KMS-11 (cell line): ENCODE data around the gene PAPPA2.

ENCODE experiments used
- H2AFZ ChIP-seq: fragments of 200-600 bp; sonication (generic); 2 replicates; pipeline ENCODE4 v1.6.1; 2016; ENCODE audit warnings: antibody characterized with exemption, mixed run types, low read depth
- H3K27ac ChIP-seq: fragments of 200-600 bp; sonication (generic); 2 replicates; pipeline ENCODE4 v1.6.1; 2016; ENCODE audit warnings: mild to moderate bottlenecking, mixed run types
- H3K27me3 ChIP-seq: fragments of 200-600 bp; sonication (generic); 2 replicates; pipeline ENCODE4 v1.6.1; 2017; ENCODE audit warnings: mild to moderate bottlenecking, low read depth, mixed run types, moderate library complexity; ENCODE audit not compliant: insufficient read depth
- H3K36me3 ChIP-seq: fragments of 200-600 bp; sonication (generic); 2 replicates; pipeline ENCODE4 v1.6.1; 2017; ENCODE audit warnings: mild to moderate bottlenecking, mixed run types; ENCODE audit not compliant: insufficient read depth
- H3K4me1 ChIP-seq: fragments of 200-600 bp; sonication (generic); 2 replicates; pipeline ENCODE4 v1.6.1; 2016; ENCODE audit warnings: mild to moderate bottlenecking, low read depth, mixed run types; ENCODE audit not compliant: poor library complexity, severe bottlenecking
- H3K4me2 ChIP-seq: fragments of 200-600 bp; sonication (generic); 2 replicates; pipeline ENCODE4 v1.7.0; 2016; ENCODE audit warnings: mild to moderate bottlenecking, mixed run types
- H3K4me3 ChIP-seq: fragments of 200-600 bp; sonication (generic); IDR thresholded peaks from 2 replicates; pipeline ENCODE4 v1.6.1; 2017; ENCODE audit warnings: low read depth, low read length, mixed read lengths; ENCODE audit not compliant: insufficient read depth
- H3K79me2 ChIP-seq: fragments of 200-600 bp; sonication (generic); 2 replicates; pipeline ENCODE4 v1.6.1; 2016; ENCODE audit warnings: low read depth, mixed run types; ENCODE audit not compliant: insufficient read depth
- H3K9ac ChIP-seq: fragments of 200-600 bp; sonication (generic); 2 replicates; pipeline ENCODE4 v1.6.1; 2016; ENCODE audit warnings: mild to moderate bottlenecking, mixed run types
- H4K20me1 ChIP-seq: fragments of 200-600 bp; sonication (generic); 2 replicates; pipeline ENCODE4 v1.6.1; 2016; ENCODE audit warnings: mild to moderate bottlenecking, mixed run types; ENCODE audit not compliant: insufficient read depth
- TF ChIP-seq, protein P1 (sequence below): fragments of 200-600 bp; sonication (generic); conservative IDR thresholded peaks from 2 replicates; pipeline ENCODE4 v1.6.1; 2017; ENCODE audit warnings: low read depth, mild to moderate bottlenecking, antibody characterized with exemption, low read length, moderate library complexity, mixed read lengths

PAPPA2 gene

GRCh38 chr1:176893625-176894352 lies 430.8 kb downstream of the PAPPA2 start:
- H3K79me2 ChIP-seq, result no peaks in the 10 kb centered on the region
- no peak overlapping the region for H3K9ac ChIP-seq
- no peaks in the 10 kb centered on the region for H3K27me3 ChIP-seq
- H3K27ac ChIP-seq, result no peak overlapping the region
- TF ChIP-seq, protein P1, sequence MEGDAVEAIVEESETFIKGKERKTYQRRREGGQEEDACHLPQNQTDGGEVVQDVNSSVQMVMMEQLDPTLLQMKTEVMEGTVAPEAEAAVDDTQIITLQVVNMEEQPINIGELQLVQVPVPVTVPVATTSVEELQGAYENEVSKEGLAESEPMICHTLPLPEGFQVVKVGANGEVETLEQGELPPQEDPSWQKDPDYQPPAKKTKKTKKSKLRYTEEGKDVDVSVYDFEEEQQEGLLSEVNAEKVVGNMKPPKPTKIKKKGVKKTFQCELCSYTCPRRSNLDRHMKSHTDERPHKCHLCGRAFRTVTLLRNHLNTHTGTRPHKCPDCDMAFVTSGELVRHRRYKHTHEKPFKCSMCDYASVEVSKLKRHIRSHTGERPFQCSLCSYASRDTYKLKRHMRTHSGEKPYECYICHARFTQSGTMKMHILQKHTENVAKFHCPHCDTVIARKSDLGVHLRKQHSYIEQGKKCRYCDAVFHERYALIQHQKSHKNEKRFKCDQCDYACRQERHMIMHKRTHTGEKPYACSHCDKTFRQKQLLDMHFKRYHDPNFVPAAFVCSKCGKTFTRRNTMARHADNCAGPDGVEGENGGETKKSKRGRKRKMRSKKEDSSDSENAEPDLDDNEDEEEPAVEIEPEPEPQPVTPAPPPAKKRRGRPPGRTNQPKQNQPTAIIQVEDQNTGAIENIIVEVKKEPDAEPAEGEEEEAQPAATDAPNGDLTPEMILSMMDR, result no peak
- peaks cover 11% of the 10 kb centered on the region for H3K4me1 ChIP-seq
- H3K4me2 ChIP-seq, result no peak overlapping the region
- H3K36me3 ChIP-seq, result no peaks in the 10 kb centered on the region
- H2AFZ ChIP-seq, result no peak overlapping the region
- no peak overlapping the region for H3K4me3 ChIP-seq
- no peaks in the 10 kb centered on the region for H4K20me1 ChIP-seq

DNA sequence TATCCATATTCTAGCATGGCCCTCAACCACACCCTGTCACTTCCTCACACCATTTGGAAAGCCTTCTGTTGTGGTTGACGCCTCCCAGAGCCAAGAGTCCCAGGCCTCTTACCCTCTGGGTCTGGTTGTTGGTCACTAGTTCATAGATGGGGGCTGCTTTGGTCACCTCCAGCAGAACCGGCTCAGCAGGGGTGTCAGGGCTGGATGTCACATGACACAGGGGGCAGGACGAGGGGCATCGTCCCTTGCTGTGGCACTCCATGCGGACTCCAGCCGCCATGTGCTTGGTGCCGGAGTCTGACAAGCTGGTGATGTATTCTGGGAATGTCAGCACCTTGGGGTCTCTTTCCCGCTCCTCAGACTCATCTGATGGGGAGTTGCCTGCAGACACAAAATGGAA lies 431.5 kb downstream of the PAPPA2 start:
- Histone ChIP-seq H3K4me2 (no peak overlapping the region), H3K27me3 (no peaks in the 10 kb centered on the region), H3K79me2 (no peaks in the 10 kb centered on the region), H3K4me1 (peaks cover 11% of the 10 kb centered on the region), H3K36me3 (no peaks in the 10 kb centered on the region), H3K27ac (no peak overlapping the region), H2AFZ (no peak overlapping the region), H3K9ac (no peak overlapping the region), H3K4me3 (no peak overlapping the region), H4K20me1 (no peaks in the 10 kb centered on the region)
- TF ChIP-seq, protein P1, result no peak
